Measurements from ENCODE around the gene RIC8A. TPM values are rescaled to one million over a fixed set of nuclear protein-coding genes. Genes with fewer than 3 reads are reported as not detected.

Gene RIC8A
- total and polyA plus RNA-seq, 9 of the 15 experiments (the other 6 are each of a cell fraction or from before 2014, with no cell fraction given) = 10.7 to 108 (median 72.1) TPM

GRCh38 chr11:212150-213100, 4.9 kb downstream of the RIC8A start:
- intact Hi-C loops (cut with micrococcal nuclease) (no loop called here), in situ Hi-C loops (cut with MboI) (loop anchor here (10.0 kb wide), 1 partner anchor 152 kb away; the partner anchor contains the start of gene B4GALNT4)
- peak overlapping the region in 1 of 2 experiments; percentile 64; a peak in 1 of 4 replicates for H3K9ac ChIP-seq (ENCODE audit: insufficient read depth in 1 of 2, low read depth in 2 of 2, low read length in 2 of 2)
- no peak overlapping the region for H3K4me2 ChIP-seq (ENCODE audit: insufficient read depth, low read length)
- no peak overlapping the region for H2AFZ ChIP-seq (ENCODE audit: low read depth, low read length)
- no peaks in the 10 kb centered on the region for H3K9me3 ChIP-seq (replicated peaks; ENCODE audit: control insufficient read depth, insufficient read depth, low read depth, low read length)
- no peak for FAIRE-seq
- DNase-seq (ENCODE audit: extremely low read depth in 1 of 4, low spot score in 3 of 4) = no peak
- no peak overlapping the region for H3K27ac ChIP-seq (ENCODE audit: extremely low read depth, low read depth, low read length)
- H3K27me3 ChIP-seq (ENCODE audit: control insufficient read depth in 2 of 2, insufficient read depth in 2 of 2, low read length in 2 of 2) = no peaks in the 10 kb centered on the region; a peak in 1 of 5 replicates
- no peak overlapping the region for H3K4me3 ChIP-seq
- H4K20me1 ChIP-seq (replicated peaks; ENCODE audit: control insufficient read depth, insufficient read depth, low read length) = peaks cover 18% of the 10 kb centered on the region; the same call in 1 of the 2 replicates
- ChIA-PET CTCF (ENCODE audit: low intra/inter-chr PET ratio) (no interaction called here), POLR2A (interaction anchor here (0.5 to 1.6 kb wide), 4 partner anchors 10 to 1234 kb away, joined by 3 to 6 read pairs (median 3); no protein-coding TSS in a partner anchor)
- TF ChIP-seq POLR2G (IDR thresholded peaks at IDR 0.05; ENCODE audit: low read depth, low read length) = peak; percentile 56
- no peak for TF ChIP-seq ZBTB8A (IDR thresholded peaks at IDR 0.05; ENCODE audit: partially characterized antibody)
- no peak for TF ChIP-seq NCOR1 (IDR thresholded peaks at IDR 0.05)
- TF ChIP-seq E2F5 (CRISPR knock-in tag; IDR thresholded peaks at IDR 0.05) = no peak
- no peak for TF ChIP-seq NFIC (IDR thresholded peaks at IDR 0.05)
- no peak for TF ChIP-seq KAT2B (IDR thresholded peaks at IDR 0.05; ENCODE audit: low read depth, low read length)
- TF ChIP-seq MTA3 (IDR thresholded peaks at IDR 0.05; ENCODE audit: borderline replicate concordance) = no peak
- peak; percentile 49; the same call in 1 of the 2 replicates for TF ChIP-seq RBFOX2 (IDR thresholded peaks at IDR 0.05; ENCODE audit: low read depth, low read length)
- TF ChIP-seq BRD4 (IDR thresholded peaks at IDR 0.05) = no peak
- TF ChIP-seq, protein P1, sequence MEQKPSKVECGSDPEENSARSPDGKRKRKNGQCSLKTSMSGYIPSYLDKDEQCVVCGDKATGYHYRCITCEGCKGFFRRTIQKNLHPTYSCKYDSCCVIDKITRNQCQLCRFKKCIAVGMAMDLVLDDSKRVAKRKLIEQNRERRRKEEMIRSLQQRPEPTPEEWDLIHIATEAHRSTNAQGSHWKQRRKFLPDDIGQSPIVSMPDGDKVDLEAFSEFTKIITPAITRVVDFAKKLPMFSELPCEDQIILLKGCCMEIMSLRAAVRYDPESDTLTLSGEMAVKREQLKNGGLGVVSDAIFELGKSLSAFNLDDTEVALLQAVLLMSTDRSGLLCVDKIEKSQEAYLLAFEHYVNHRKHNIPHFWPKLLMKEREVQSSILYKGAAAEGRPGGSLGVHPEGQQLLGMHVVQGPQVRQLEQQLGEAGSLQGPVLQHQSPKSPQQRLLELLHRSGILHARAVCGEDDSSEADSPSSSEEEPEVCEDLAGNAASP (IDR thresholded peaks at IDR 0.05) = no peak
- BruUV-seq (replicated peaks) = no TSS peak
- H3K36me3 ChIP-seq (ENCODE audit: control insufficient read depth, insufficient read depth, low read length) = peaks cover 72% of the 10 kb centered on the region
- H3K9me1 ChIP-seq (ENCODE audit: control insufficient read depth, insufficient read depth, low read length) = peaks cover 10% of the 10 kb centered on the region
- peaks cover 36% of the 10 kb centered on the region for H3K79me2 ChIP-seq (ENCODE audit: control insufficient read depth, insufficient read depth, low read length)
- no peak for ATAC-seq
- 97% methylated on average over 17 of the region's 17 CpGs for WGBS (ENCODE audit: insufficient coverage, low coverage, missing lambda C conversion rate)
- H3K4me1 ChIP-seq (replicated peaks in 1 of 2; ENCODE audit: control insufficient read depth in 2 of 2, insufficient read depth in 2 of 2, low read length in 2 of 2) = peaks cover 24 to 37% of the 10 kb centered on the region in 2 experiments; a peak in 4 of 5 replicates
